GM19463 (cell line): ENCODE data around the gene IL17RE.
"Not testable (repeated sequence)": the region's sequence is repeated elsewhere in the genome, so short reads cannot be mapped to it uniquely, and the experiment has no call there.

Source experiments
- ATAC-seq: cut with Tn5 transposase; IDR thresholded peaks from one replicate; pipeline ENCODE4 v1.9.1; 2021; ENCODE audit warnings: mild to moderate bottlenecking, moderate library complexity; ENCODE audit not compliant: unreplicated experiment

Gene IL17RE

GRCh38 chr3:9902372-9903237 is at the start of gene IL17RE:
TSS of gene IL17RE (plus strand) at chr3:9902848. CDS start at chr3:9902933, 85 bp downstream.
- ATAC-seq, result no peak

GRCh38 chr3:9854291-9854940 is 48.2 kb upstream of the IL17RE start:
- ATAC-seq, result not testable (repeated sequence)

GRCh38 chr3:9855594-9855993 is 47.1 kb upstream of the IL17RE start:
- ATAC-seq, result no peak

- no peak for ATAC-seq
Observed at GRCh38 chr3:9859530-9860025, 43.1 kb upstream of the IL17RE start.

- no peak for ATAC-seq
Observed at GRCh38 chr3:9861201-9861600, 41.4 kb upstream of the IL17RE start.

GRCh38 chr3:9861626-9862130 is 41.0 kb upstream of the IL17RE start:
- ATAC-seq, result no peak

- ATAC-seq, result no peak
Observed at GRCh38 chr3:9862391-9863057, 40.1 kb upstream of the IL17RE start.

GRCh38 chr3:9863058-9863772 is 39.4 kb upstream of the IL17RE start:
- ATAC-seq, result no peak

- ATAC-seq, result no peak
Observed at GRCh38 chr3:9864200-9864927, 38.3 kb upstream of the IL17RE start.

- not testable (repeated sequence) for ATAC-seq
Observed at GRCh38 chr3:9865125-9865637, 37.5 kb upstream of the IL17RE start.

- ATAC-seq, result no peak
Observed at GRCh38 chr3:9866639-9867038, 36.0 kb upstream of the IL17RE start.

GRCh38 chr3:9867106-9867505 is 35.5 kb upstream of the IL17RE start:
- no peak for ATAC-seq

GRCh38 chr3:9869955-9870354 is 32.7 kb upstream of the IL17RE start:
- no peak for ATAC-seq

GRCh38 chr3:9870978-9871377 is 31.7 kb upstream of the IL17RE start:
- ATAC-seq, result no peak

- ATAC-seq, result not testable (repeated sequence)
Observed at GRCh38 chr3:9872067-9872466, 30.6 kb upstream of the IL17RE start.

GRCh38 chr3:9875448-9875847 is 27.2 kb upstream of the IL17RE start:
- no peak for ATAC-seq

- not testable (repeated sequence) for ATAC-seq
Observed at GRCh38 chr3:9876255-9876654, 26.4 kb upstream of the IL17RE start.

GRCh38 chr3:9876991-9877390 is 25.7 kb upstream of the IL17RE start:
- no peak for ATAC-seq

- no peak for ATAC-seq
Observed at GRCh38 chr3:9878700-9879099, 23.9 kb upstream of the IL17RE start.
